MCF 10A (cell line): ENCODE results near the gene GRAMD4. TPM values are rescaled to one million over a fixed set of nuclear protein-coding genes. Genes with fewer than 3 reads are reported as not detected.
"Not testable (repeated sequence)": the region's sequence is repeated elsewhere in the genome, so short reads cannot be mapped to it uniquely, and the experiment has no call there.

Source experiments
- BruUV-seq: library from RNA; stranded (reverse); fragments of 400-500 nt; replicated peaks from 2 replicates; lab custom pipeline; 2021; lab: Mats Ljungman, UMichigan
- CTCF ChIA-PET: fragments of 300-600 bp; sonication (Branson Sonifier 250); formaldehyde crosslinking; extraction: SDS; loops from one replicate; lab custom pipeline; 2021; ENCODE audit warnings: antibody characterized with exemption, inconsistent platforms; lab: Yijun Ruan, JAX
- POLR2A ChIA-PET: fragments of 300-600, 350-650 bp; sonication (Branson Sonifier 250); formaldehyde crosslinking; extraction: SDS; loops from one replicate; lab custom pipeline; 2020; ENCODE audit warnings: antibody characterized with exemption, inconsistent platforms; lab: Yijun Ruan, JAX
- DNase-seq: peaks from one replicate; pipeline ENCODE4 v3.0.0-alpha.2; 2018; ENCODE audit not compliant: unreplicated experiment
- H3K27ac Mint-ChIP-seq: one replicate; pipeline ENCODE4 v1.8.0; 2022; ENCODE audit warnings: mild to moderate bottlenecking, low read depth, mixed read lengths; ENCODE audit not compliant: unreplicated experiment
- H3K27me3 Mint-ChIP-seq: one replicate; pipeline ENCODE4 v1.8.0; 2022; ENCODE audit warnings: mixed read lengths; ENCODE audit not compliant: insufficient read depth, unreplicated experiment
- H3K36me3 Mint-ChIP-seq: one replicate; pipeline ENCODE4 v1.8.0; 2022; ENCODE audit warnings: mild to moderate bottlenecking, moderate library complexity, mixed read lengths; ENCODE audit not compliant: insufficient read depth, unreplicated experiment
- H3K4me1 Mint-ChIP-seq: one replicate; pipeline ENCODE4 v1.8.0; 2022; ENCODE audit warnings: mixed read lengths; ENCODE audit not compliant: insufficient read depth, unreplicated experiment
- H3K4me3 Mint-ChIP-seq: one replicate; pipeline ENCODE4 v1.8.0; 2022; ENCODE audit warnings: mild to moderate bottlenecking, moderate library complexity, mixed read lengths; ENCODE audit not compliant: unreplicated experiment
- H3K9me3 Mint-ChIP-seq: one replicate; pipeline ENCODE4 v1.8.0; 2022; ENCODE audit warnings: mixed read lengths; ENCODE audit not compliant: unreplicated experiment
- intact Hi-C: fragments of 100-400 bp; cut with micrococcal nuclease; formaldehyde crosslinking; loops from 2 replicates; pipeline ENCODE4 v1.14.1; 2022
- total RNA-seq: library from RNA; stranded (reverse); gene quantifications from 2 replicates; pipeline ENCODE4 v1.2.3, GENCODE V29; 2022
- TF ChIP-seq, protein P1 (sequence below): fragments of 200-600 bp; IDR thresholded peaks from one replicate; pipeline ENCODE4 v1.8.0; 2022; ENCODE audit warnings: antibody characterized with exemption, mild to moderate bottlenecking; ENCODE audit not compliant: unreplicated experiment

The GRAMD4 gene
- total RNA-seq, 1 experiment from 2014 or later = 15.6 TPM

DNA sequence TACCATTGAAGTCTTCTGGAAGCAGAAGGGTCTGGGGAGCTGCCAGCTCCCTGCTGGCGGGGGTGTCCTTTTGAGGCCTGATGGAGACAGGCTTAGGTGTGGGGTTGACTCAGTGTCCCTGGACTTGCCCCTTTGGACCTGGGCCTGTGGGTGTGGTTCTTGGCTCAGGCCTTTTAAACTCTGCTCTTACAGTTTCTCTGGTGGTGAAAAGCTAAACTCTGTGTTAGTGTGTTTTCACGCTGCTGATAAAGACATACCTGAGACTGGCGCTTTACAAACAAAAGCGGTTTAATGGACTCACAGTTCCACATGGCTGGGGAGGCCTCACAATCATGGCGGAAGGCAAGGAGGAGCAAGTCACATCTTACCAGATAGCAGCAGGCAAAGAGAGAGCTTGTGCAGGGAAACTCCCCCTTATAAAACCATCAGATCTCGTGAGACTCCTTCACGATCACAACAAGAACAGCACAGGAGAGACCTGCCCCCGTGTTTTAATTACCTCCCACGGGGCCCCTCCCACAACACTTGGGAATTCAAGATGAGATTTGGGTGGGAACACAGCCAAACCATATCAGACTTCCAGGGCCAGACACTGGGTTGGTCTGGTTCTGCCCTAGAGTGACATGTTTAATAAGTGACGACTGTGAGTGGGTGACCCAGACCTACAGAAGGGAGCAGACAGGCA lies 26.5 kb downstream of the GRAMD4 start:
- no TSS peak for BruUV-seq
- ChIA-PET POLR2A (no interaction called here), CTCF (interaction anchor here (0.6 to 1.0 kb wide), 2 partner anchors 71 to 293 kb away, joined by 3 read pairs; no protein-coding TSS in a partner anchor)
- H3K27me3 Mint-ChIP-seq = no peaks in the 10 kb centered on the region
- H3K4me1 Mint-ChIP-seq = peaks cover 10% of the 10 kb centered on the region
- H3K27ac Mint-ChIP-seq = no peak overlapping the region
- no peak for DNase-seq
- intact Hi-C loops = no loop called here
- TF ChIP-seq, protein P1, sequence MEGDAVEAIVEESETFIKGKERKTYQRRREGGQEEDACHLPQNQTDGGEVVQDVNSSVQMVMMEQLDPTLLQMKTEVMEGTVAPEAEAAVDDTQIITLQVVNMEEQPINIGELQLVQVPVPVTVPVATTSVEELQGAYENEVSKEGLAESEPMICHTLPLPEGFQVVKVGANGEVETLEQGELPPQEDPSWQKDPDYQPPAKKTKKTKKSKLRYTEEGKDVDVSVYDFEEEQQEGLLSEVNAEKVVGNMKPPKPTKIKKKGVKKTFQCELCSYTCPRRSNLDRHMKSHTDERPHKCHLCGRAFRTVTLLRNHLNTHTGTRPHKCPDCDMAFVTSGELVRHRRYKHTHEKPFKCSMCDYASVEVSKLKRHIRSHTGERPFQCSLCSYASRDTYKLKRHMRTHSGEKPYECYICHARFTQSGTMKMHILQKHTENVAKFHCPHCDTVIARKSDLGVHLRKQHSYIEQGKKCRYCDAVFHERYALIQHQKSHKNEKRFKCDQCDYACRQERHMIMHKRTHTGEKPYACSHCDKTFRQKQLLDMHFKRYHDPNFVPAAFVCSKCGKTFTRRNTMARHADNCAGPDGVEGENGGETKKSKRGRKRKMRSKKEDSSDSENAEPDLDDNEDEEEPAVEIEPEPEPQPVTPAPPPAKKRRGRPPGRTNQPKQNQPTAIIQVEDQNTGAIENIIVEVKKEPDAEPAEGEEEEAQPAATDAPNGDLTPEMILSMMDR = no peak
- peaks cover under 1% of the 10 kb centered on the region for H3K36me3 Mint-ChIP-seq
- no peak overlapping the region for H3K4me3 Mint-ChIP-seq
- H3K9me3 Mint-ChIP-seq = peaks cover 19% of the 10 kb centered on the region

DNA sequence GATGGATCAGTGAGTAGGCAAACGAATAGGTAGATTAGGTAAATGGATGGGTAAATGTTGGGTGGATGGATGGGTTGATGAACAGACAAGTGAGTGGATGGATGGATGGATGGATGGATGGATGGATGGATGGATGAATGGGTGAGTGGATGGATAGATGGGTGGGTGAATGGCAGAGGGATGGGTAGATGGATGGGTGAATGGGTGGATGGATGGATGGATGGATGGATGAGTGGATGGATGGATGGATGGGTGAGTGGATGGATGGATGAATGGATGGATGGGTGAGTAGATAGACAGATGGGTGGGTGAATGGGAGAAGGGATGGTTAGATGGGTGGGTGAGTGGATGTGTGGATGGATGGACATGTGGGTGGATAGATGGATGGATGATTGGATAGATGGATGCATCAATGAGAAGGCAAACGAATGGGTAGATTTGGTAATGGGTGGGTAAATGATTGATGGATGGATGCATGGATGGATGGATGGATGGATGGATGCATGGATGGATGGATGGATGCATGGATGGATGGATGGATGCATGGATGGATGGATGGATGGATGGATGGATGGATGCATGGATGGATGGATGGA lies 28.1 kb downstream of the GRAMD4 start:
- H3K4me3 Mint-ChIP-seq, BruUV-seq, intact Hi-C loops, CTCF ChIA-PET, DNase-seq, H3K27me3 Mint-ChIP-seq, H3K4me1 Mint-ChIP-seq, H3K27ac Mint-ChIP-seq, POLR2A ChIA-PET, H3K36me3 Mint-ChIP-seq: not testable (repeated sequence)
- peaks cover 13% of the 10 kb centered on the region for H3K9me3 Mint-ChIP-seq

DNA sequence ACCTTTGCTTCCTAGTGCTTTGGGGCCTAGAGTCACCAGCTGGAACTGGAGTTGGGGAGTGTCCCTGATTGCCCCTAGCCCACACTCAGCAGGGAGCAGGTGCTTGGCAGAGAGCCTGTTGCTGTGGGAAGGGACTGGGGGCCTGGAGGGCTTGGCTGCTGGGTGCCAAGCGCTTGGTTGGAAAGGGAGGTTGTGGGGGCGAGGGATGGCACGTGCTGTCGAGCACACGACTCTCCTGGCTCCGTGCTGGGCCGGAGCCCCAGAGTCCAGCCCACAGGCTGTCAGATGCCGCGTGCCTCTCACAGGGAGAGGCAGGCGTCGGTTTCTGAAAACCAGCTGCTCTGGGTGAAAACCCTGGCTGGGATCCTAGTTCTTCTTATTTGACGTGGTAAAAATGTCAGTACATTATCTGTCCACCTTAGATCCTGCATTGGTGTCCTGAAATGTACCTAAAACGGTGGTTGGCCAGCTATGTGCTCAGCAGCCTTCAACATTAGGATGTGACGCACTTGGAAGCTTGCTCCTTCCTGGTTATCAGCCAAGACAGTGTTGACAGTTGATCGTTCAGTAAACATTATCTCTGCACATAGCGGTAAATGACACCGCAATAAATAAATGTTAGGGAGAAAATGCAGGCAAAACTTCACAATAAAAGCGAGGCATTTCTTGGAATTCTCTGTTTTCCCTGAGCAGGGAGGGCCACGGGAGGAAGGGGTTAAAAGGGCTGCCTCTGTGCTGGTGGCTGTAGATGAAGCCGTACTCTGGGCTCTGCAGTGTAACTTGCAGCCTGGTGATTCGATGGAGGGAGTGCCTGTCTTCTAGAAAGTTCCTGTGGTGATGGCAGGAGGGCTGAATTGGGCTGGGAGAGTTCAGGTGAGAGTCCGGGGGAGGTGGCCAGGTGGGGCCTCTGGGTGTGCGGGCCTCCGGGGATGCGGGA lies 29.2 kb downstream of the GRAMD4 start:
- TF ChIP-seq, protein P1 = no peak
- H3K4me3 Mint-ChIP-seq = no peak overlapping the region

DNA sequence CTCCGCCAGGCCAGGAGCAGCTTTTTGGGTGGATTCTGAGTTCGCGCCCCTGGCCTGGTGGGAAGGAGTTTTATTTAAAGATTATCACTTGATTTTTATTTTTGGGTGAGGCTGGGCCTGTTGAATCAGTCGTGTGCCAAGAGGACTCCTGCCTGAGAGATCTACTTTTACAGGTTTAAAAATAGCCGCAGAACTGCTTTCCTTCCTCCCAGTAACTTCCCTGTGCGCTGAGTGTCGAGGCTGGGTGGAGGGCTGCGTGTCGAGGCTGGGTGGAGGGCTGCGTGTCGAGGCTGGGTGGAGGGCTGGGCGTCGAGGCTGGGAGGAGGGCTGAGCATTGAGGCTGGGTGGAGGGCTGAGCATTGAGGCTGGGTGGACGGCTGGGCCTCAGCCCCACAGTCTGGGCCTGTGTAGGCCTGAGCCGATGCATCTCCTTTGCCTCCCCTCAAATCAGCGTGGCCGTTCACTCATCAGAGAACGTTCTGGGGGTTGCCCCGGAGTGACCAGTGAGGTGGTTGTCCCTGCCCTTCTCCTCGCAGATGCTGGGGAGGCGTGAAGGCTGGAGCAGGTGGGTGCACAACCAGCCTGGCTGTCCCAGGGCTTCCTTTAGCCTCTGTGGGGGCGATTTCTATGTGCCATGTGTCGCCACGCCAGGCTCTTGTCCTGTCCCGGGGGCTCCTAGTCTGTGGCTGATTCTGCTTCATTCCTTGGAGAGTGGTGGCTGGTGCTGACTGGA lies 30.1 kb downstream of the GRAMD4 start:
- no TSS peak for BruUV-seq
- intact Hi-C loops = no loop called here
- Mint-ChIP-seq H3K9me3 (peaks cover 11% of the 10 kb centered on the region), H3K27me3 (no peaks in the 10 kb centered on the region), H3K36me3 (no peaks in the 10 kb centered on the region), H3K27ac (no peak overlapping the region), H3K4me3 (no peak overlapping the region), H3K4me1 (peaks cover 13% of the 10 kb centered on the region)
- TF ChIP-seq, protein P1 = no peak
- ChIA-PET POLR2A (no interaction called here), CTCF (no interaction called here)
- no peak for DNase-seq

More for the DNA sequence above, 29.2 kb downstream of the GRAMD4 start:
- no peaks in the 10 kb centered on the region for H3K36me3 Mint-ChIP-seq
- peaks cover 11% of the 10 kb centered on the region for H3K9me3 Mint-ChIP-seq
- H3K27ac Mint-ChIP-seq = no peak overlapping the region
- intact Hi-C loops = no loop called here
- peaks cover 6% of the 10 kb centered on the region for H3K4me1 Mint-ChIP-seq
- no peaks in the 10 kb centered on the region for H3K27me3 Mint-ChIP-seq
- no peak for DNase-seq
- no TSS peak for BruUV-seq
- POLR2A ChIA-PET = no interaction called here
- CTCF ChIA-PET = no interaction called here
